Muscle of back (tissue), 13 donors: Measurements from ENCODE around the gene LAS1L. TPM values are rescaled to one million over a fixed set of nuclear protein-coding genes. Genes with fewer than 3 reads are reported as not detected.
"Not testable (repeated sequence)": the region's sequence is repeated elsewhere in the genome, so short reads cannot be mapped to it uniquely, and the experiment has no call there.

Experiments
- DNase-seq, 3 donors: peaks; one replicate each; pipeline versions ENCODE4 v3.0.0 to v3.0.0-alpha.2; 2013
- long read RNA-seq, 9 donors: transcript quantifications; one replicate each; lab custom pipeline, GENCODE V29; 2026
- polyA plus RNA-seq, 10 donors: library from polyadenylated mRNA; unstranded; fragments of 120-200 nt; gene quantifications; one replicate each; pipeline ENCODE4 v1.2.1, GENCODE V29; 2013; ENCODE audit not compliant: insufficient read length in 10 of 10

LAS1L gene
- 10 to 100 TPM; 18.9 to 30.9 (median 22.9) TPM for polyA plus RNA-seq
- long read RNA-seq, donor 1, partial matches to known transcripts, result 0 of 3 reads
- long read RNA-seq, donor 1, other reads (novel, unspliced or antisense), result 0 of 3 reads
- long read RNA-seq, donor 2, result 0 reads
- long read RNA-seq, donor 3, result 0 reads
- long read RNA-seq, donor 4, partial matches to known transcripts, result 0 of 1 reads
- long read RNA-seq, donor 4, other reads (novel, unspliced or antisense), result 0 of 1 reads
- long read RNA-seq, donor 5, result 0 reads
- long read RNA-seq, donor 6, partial matches to known transcripts, result 0 of 2 reads
- long read RNA-seq, donor 6, other reads (novel, unspliced or antisense), result 0 of 2 reads
- long read RNA-seq, donor 7, partial matches to known transcripts, result 0 of 4 reads
- long read RNA-seq, donor 7, other reads (novel, unspliced or antisense), result 0 of 4 reads
- long read RNA-seq, donor 8, partial matches to known transcripts, result 0 of 1 reads
- long read RNA-seq, donor 8, other reads (novel, unspliced or antisense), result 0 of 1 reads
- long read RNA-seq, donor 9, result 0 reads

GRCh38 chrX:65534450-65535292, at the start of gene LAS1L:
TSS of gene LAS1L (minus strand) at chrX:65534787. CDS start at chrX:65534715, 72 bp downstream.
- DNase-seq, result peak; percentile 92 to 96 (median 93)

- no peak for DNase-seq
Observed at GRCh38 chrX:65582450-65583082, 48.0 kb upstream of the LAS1L start.

- peak; percentile 61 to 86 (median 79) for DNase-seq
Observed at GRCh38 chrX:65581661-65582339, 47.2 kb upstream of the LAS1L start.

- no peak for DNase-seq
Observed at GRCh38 chrX:65578346-65578745, 43.8 kb upstream of the LAS1L start.

- no peak for DNase-seq
Observed at GRCh38 chrX:65576160-65576559, 41.6 kb upstream of the LAS1L start.

GRCh38 chrX:65575022-65575421, 40.4 kb upstream of the LAS1L start:
- no peak for DNase-seq

GRCh38 chrX:65574356-65574755, 39.8 kb upstream of the LAS1L start:
- no peak for DNase-seq

GRCh38 chrX:65572971-65573370, 38.4 kb upstream of the LAS1L start:
- no peak for DNase-seq

- not testable (repeated sequence) for DNase-seq
Observed at GRCh38 chrX:65562850-65563249, 28.3 kb upstream of the LAS1L start.

GRCh38 chrX:65551489-65552339, 17.1 kb upstream of the LAS1L start:
- DNase-seq, result no peak

- no peak for DNase-seq
Observed at GRCh38 chrX:65551086-65551485, 16.5 kb upstream of the LAS1L start.

GRCh38 chrX:65545456-65545855, 10.9 kb upstream of the LAS1L start:
- no peak for DNase-seq

- no peak for DNase-seq
Observed at GRCh38 chrX:65537229-65537628, 2.6 kb upstream of the LAS1L start.

GRCh38 chrX:65536291-65536690, 1.7 kb upstream of the LAS1L start:
- peak in 1 of 3 donors; percentile 9 for DNase-seq

- no peak for DNase-seq
Observed at GRCh38 chrX:65532016-65532415, 2.6 kb downstream of the LAS1L start.

- peak in 2 of 3 donors; percentile 29 to 30 for DNase-seq
Observed at GRCh38 chrX:65528705-65529340, 5.8 kb downstream of the LAS1L start.

- no peak for DNase-seq
Observed at GRCh38 chrX:65528293-65528692, 6.3 kb downstream of the LAS1L start.

GRCh38 chrX:65524139-65524538, 10.4 kb downstream of the LAS1L start:
- DNase-seq, result no peak

- DNase-seq, result no peak
Observed at GRCh38 chrX:65522739-65523372, 11.7 kb downstream of the LAS1L start.
